Parathyroid adenoma (tissue), 2 donors: ENCODE measurements around the gene RMND5A.

Experiments used
- H2AFZ ChIP-seq: fragments of 300-600 bp; sonication (generic); one replicate; pipeline ENCODE4 v1.7.0; 2017; ENCODE audit warnings: antibody characterized with exemption, mild to moderate bottlenecking
- H3K27ac ChIP-seq: fragments of 300-600 bp; sonication (generic); one replicate; pipeline ENCODE4 v1.7.0; 2017
- H3K27me3 ChIP-seq: fragments of 300-600 bp; sonication (generic); one replicate; pipeline ENCODE4 v1.7.0; 2017; ENCODE audit warnings: low read length; ENCODE audit not compliant: control insufficient read depth, insufficient read depth
- H3K36me3 ChIP-seq: fragments of 300-600 bp; sonication (generic); one replicate; pipeline ENCODE4 v1.7.0; 2017; ENCODE audit warnings: low read length; ENCODE audit not compliant: control insufficient read depth, insufficient read depth
- H3K4me1 ChIP-seq: fragments of 300-600 bp; sonication (generic); one replicate; pipeline ENCODE4 v1.7.0; 2017; ENCODE audit warnings: control low read depth
- H3K4me2 ChIP-seq: fragments of 300-600 bp; sonication (generic); one replicate; pipeline ENCODE4 v1.7.0; 2017; ENCODE audit warnings: low read length
- H3K4me3 ChIP-seq: fragments of 300-600 bp; sonication (generic); one replicate; pipeline ENCODE4 v1.7.0; 2017; ENCODE audit warnings: low read depth, low read length
- H3K79me2 ChIP-seq: fragments of 300-600 bp; sonication (generic); one replicate; pipeline ENCODE4 v1.7.0; 2017; ENCODE audit warnings: control low read depth
- H3K9ac ChIP-seq: fragments of 300-600 bp; sonication (generic); one replicate; pipeline ENCODE4 v1.7.0; 2017; ENCODE audit warnings: mild to moderate bottlenecking
- H3K9me3 ChIP-seq: fragments of 300-600 bp; sonication (generic); one replicate; pipeline ENCODE4 v1.7.0; 2017; ENCODE audit warnings: low read length; ENCODE audit not compliant: control insufficient read depth
- CTCF ChIP-seq: fragments of 300-600 bp; sonication (generic); IDR thresholded peaks from one replicate; pipeline ENCODE4 v1.7.0; 2017; ENCODE audit warnings: antibody characterized with exemption, mild to moderate bottlenecking
- donor health status: primary hyperparathyroidism.

The RMND5A gene

DNA sequence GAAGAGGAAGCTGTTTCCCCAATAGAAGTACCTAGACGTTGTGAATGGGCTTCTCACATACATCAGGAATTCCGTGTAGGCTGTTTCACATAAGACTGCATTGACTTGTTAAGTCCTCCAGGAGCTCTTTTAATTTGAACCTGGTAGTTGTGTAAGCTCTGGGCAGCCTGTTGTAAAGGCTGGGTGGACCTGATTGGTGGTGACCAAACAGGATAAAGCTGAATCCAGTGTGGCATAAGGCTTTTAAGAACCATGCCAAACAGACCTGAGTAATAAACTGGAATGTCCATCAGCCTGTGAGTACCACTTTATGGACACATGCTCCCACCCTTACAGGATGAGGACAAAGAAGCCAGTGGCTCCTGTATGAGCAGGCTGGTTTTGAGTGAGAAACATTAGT is 24.1 kb downstream of the RMND5A start:
- H3K27ac ChIP-seq = no peak overlapping the region
- no peak overlapping the region for H3K4me2 ChIP-seq
- H3K36me3 ChIP-seq = no peaks in the 10 kb centered on the region
- H3K4me1 ChIP-seq = no peaks in the 10 kb centered on the region
- no peak overlapping the region for H2AFZ ChIP-seq
- no peaks in the 10 kb centered on the region for H3K27me3 ChIP-seq
- peaks cover 9% of the 10 kb centered on the region for H3K79me2 ChIP-seq
- H3K9me3 ChIP-seq = no peaks in the 10 kb centered on the region
- no peak overlapping the region for H3K4me3 ChIP-seq
- H3K9ac ChIP-seq = no peak overlapping the region
- TF ChIP-seq CTCF = no peak

GRCh38 chr2:86746939-86747338 is 26.8 kb downstream of the RMND5A start:
- Histone ChIP-seq H3K4me3 (no peak overlapping the region), H3K4me2 (no peak overlapping the region), H3K27ac (no peak overlapping the region), H3K4me1 (no peaks in the 10 kb centered on the region), H3K36me3 (no peaks in the 10 kb centered on the region), H3K9me3 (no peaks in the 10 kb centered on the region), H3K9ac (no peak overlapping the region), H3K79me2 (peaks cover 25% of the 10 kb centered on the region), H3K27me3 (no peaks in the 10 kb centered on the region), H2AFZ (no peak overlapping the region)
- TF ChIP-seq CTCF = no peak

DNA sequence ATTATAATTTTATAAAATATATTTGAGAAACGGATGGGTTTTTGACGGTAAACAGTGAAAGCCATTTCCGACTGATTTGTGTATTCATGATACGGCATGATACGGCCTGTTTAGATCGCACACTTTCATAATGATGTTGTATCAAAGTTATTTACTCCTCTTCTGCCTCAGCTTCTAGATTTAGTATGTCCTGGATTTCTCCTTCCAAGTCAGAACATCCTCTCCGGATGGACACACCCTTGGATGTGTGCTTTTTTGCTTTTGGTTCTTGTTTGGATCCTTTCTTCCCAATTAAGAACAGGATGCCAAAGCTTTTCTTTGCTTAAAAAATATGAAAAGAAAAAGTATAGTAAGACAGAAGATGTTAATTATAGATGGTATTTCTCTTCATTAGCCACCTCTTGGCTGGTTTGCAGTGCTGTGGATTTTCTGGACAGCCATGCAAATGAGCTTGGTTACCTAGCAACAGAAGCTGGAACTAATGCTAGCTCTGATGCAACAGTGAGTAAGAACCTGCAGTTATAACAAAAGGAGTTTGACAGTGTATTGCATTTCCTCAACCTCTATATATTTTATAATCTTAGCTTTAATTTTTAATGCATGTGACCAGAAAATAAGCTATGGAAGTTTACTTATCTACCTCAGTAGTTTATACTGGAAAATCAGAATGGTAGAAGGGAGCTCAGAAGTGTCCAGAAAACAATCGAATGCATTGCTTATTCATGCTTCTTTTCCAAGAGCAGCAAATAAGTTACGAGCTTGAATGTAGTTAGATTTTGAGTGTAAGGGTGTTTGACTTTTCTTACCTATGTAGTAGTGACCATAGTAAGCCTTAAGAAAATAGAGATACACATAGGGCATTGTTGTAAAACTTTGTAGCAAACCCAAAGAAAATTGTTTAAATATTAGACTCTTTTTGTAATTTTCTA is 27.9 kb downstream of the RMND5A start:
- H3K79me2 ChIP-seq = peaks cover 28% of the 10 kb centered on the region
- H3K27me3 ChIP-seq = no peaks in the 10 kb centered on the region
- no peaks in the 10 kb centered on the region for H3K4me1 ChIP-seq
- no peak for TF ChIP-seq CTCF
- H3K4me3 ChIP-seq = no peak overlapping the region
- H3K9me3 ChIP-seq = no peaks in the 10 kb centered on the region
- H3K4me2 ChIP-seq = no peak overlapping the region
- H3K27ac ChIP-seq = no peak overlapping the region
- H2AFZ ChIP-seq = no peak overlapping the region
- H3K9ac ChIP-seq = no peak overlapping the region
- no peaks in the 10 kb centered on the region for H3K36me3 ChIP-seq

DNA sequence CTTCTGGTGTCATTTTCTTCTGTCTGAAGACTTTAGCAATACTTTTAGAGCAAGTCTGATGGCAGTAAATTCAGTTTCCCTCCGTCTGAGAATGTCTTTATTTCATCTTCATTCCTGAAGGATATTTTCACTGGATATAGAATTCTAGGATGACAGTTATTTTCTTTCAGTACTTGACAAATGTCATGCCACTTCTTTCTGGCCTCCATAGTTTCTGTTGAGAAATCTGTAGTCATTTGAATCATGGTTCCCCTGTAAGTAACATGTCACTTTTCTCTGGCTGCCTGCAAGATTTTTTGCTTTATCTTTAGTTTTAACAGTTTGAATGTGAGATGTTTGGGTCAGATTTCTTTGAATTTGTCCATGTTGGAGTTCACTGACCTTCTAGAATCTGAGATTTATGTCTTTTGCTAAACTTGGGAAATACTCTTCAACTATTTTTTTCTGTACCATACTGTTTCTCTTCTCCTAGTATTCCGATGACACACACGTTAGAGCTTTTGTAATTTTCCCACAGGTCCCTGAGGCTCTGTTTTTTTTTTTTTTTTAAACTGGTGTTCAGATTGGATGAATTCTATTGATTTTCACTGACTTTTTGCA is 30.2 kb downstream of the RMND5A start:
- no peak overlapping the region for H3K9ac ChIP-seq
- H3K36me3 ChIP-seq = no peaks in the 10 kb centered on the region
- H3K4me3 ChIP-seq = no peak overlapping the region
- no peak for TF ChIP-seq CTCF
- H3K79me2 ChIP-seq = peaks cover 31% of the 10 kb centered on the region
- H3K27ac ChIP-seq = no peak overlapping the region
- H2AFZ ChIP-seq = no peak overlapping the region
- H3K27me3 ChIP-seq = no peaks in the 10 kb centered on the region
- H3K9me3 ChIP-seq = no peaks in the 10 kb centered on the region
- H3K4me1 ChIP-seq = no peaks in the 10 kb centered on the region
- no peak overlapping the region for H3K4me2 ChIP-seq
